Panc1 (cell line): ENCODE data around the gene EXTL1. TPM values are rescaled to one million over a fixed set of nuclear protein-coding genes. Genes with fewer than 3 reads are reported as not detected.

ENCODE experiments used
- ATAC-seq: fragments of 200-7000 bp; cut with Tn5 transposase; 2 replicates; pipeline ENCODE4 v1.9.1; 2020; ENCODE audit warnings: mild to moderate bottlenecking, moderate library complexity
- BruUV-seq: library from RNA; stranded (reverse); fragments of 400-500 nt; replicated peaks from 2 replicates; lab custom pipeline; 2021; lab: Mats Ljungman, UMichigan
- CTCF ChIA-PET: fragments of 300-600 bp; sonication (Branson Sonifier 250); formaldehyde crosslinking; loops from one replicate; lab custom pipeline; 2022; ENCODE audit warnings: antibody characterized with exemption; lab: Charles Lee
- POLR2A ChIA-PET: fragments of 300-600 bp; sonication (Branson Sonifier 250); formaldehyde crosslinking; loops from one replicate; lab custom pipeline; 2022; ENCODE audit warnings: antibody characterized with exemption; lab: Charles Lee
- DNase-seq: peaks from one replicate; pipeline ENCODE4 v3.0.0-alpha.2; 2010; ENCODE audit warnings: low read depth, low spot score
- H3K27ac ChIP-seq: 2 replicates; pipeline ENCODE4 v1.5.1; 2011; ENCODE audit warnings: mild to moderate bottlenecking, low read length, inconsistent platforms
- H3K27me3 ChIP-seq: fragments of 200-500 bp; sonication (Bioruptor generic); 2 replicates; pipeline ENCODE4 v1.6.0; 2014; ENCODE audit warnings: low read length, inconsistent platforms; ENCODE audit not compliant: control insufficient read depth, insufficient read depth
- H3K36me3 ChIP-seq: fragments of 200-500 bp; sonication (Bioruptor generic); 2 replicates; pipeline ENCODE4 v1.5.1; 2014; ENCODE audit warnings: inconsistent platforms, mild to moderate bottlenecking, low read length, moderate library complexity; ENCODE audit not compliant: control insufficient read depth, insufficient read depth
- H3K4me1 ChIP-seq: 2 replicates; pipeline ENCODE4 v1.5.1; 2011; ENCODE audit warnings: inconsistent platforms, mild to moderate bottlenecking, low read length, moderate library complexity; ENCODE audit not compliant: control insufficient read depth, insufficient read depth
- H3K4me3 ChIP-seq, 2 experiments: 2 replicates each; pipeline ENCODE4 v1.5.1; 2011 to 2012; ENCODE audit warnings: low read depth in 2 of 2, low read length in 2 of 2, mild to moderate bottlenecking in 2 of 2, inconsistent platforms in 1 of 2, moderate library complexity in 1 of 2
- H3K9me3 ChIP-seq: fragments of 200-500 bp; sonication (Bioruptor generic); 2 replicates; pipeline ENCODE4 v1.5.1; 2014; ENCODE audit warnings: low read depth, mild to moderate bottlenecking, inconsistent platforms, low read length, moderate library complexity; ENCODE audit not compliant: control insufficient read depth, insufficient read depth
- CTCF ChIP-seq: fragments of 450-650 bp; IDR thresholded peaks from 2 replicates; pipeline ENCODE4 v1.5.1; 2017; ENCODE audit warnings: mild to moderate bottlenecking
- POLR2AphosphoS5 ChIP-seq: IDR thresholded peaks from 2 replicates; pipeline ENCODE4 v1.6.1; 2012; ENCODE audit warnings: mild to moderate bottlenecking, low read depth, low read length, moderate library complexity
- REST ChIP-seq, 2 experiments: IDR thresholded peaks; 2 replicates each; pipeline ENCODE4 v1.6.1; 2011 to 2012; ENCODE audit warnings: low read depth in 2 of 2, control low read depth in 1 of 2, low read length in 1 of 2, mild to moderate bottlenecking in 1 of 2, moderate library complexity in 1 of 2; ENCODE audit not compliant: insufficient read depth in 1 of 2
- SIN3A ChIP-seq: IDR thresholded peaks from 2 replicates; pipeline ENCODE4 v1.6.1; 2012; ENCODE audit warnings: low read depth, mild to moderate bottlenecking, low read length, moderate library complexity, borderline replicate concordance; ENCODE audit not compliant: insufficient read depth
- TCF7L2 ChIP-seq: IDR thresholded peaks from 2 replicates; pipeline ENCODE4 v1.6.1; 2011; ENCODE audit warnings: mild to moderate bottlenecking, low read depth, low read length, inconsistent platforms
- in situ Hi-C: cut with HindIII; loops from 2 replicates; pipeline ENCODE4 v1.10.0; 2016; ENCODE audit warnings: low sequenced_read_pairs, low pct_unique_long_range_greater_than_20kb
- intact Hi-C: fragments of 100-400 bp; cut with micrococcal nuclease; formaldehyde crosslinking; loops from one replicate; pipeline ENCODE4 v1.10.0; 2022; ENCODE audit not compliant: unreplicated experiment
- total RNA-seq: library from RNA; stranded (reverse); gene quantifications from one replicate; pipeline ENCODE4 v1.2.1, GENCODE V29; 2021; ENCODE audit not compliant: unreplicated experiment

The EXTL1 gene
- total RNA-seq, 1 experiment from 2014 or later = 0.10 TPM

- POLR2A ChIA-PET = no interaction called here
- TF ChIP-seq POLR2AphosphoS5 (no peak), SIN3A (no peak), TCF7L2 (no peak), CTCF (no peak), REST (IDR thresholded peaks at IDR 0.05; ENCODE audit: insufficient read depth in 1 of 2, low read depth in 2 of 2, low read length in 1 of 2) (no peak)
- ATAC-seq (no peak), DNase-seq (no peak)
- Histone ChIP-seq H3K27ac (no peak overlapping the region), H3K27me3 (no peaks in the 10 kb centered on the region), H3K4me3 (no peak overlapping the region), H3K4me1 (peaks cover 3% of the 10 kb centered on the region; the same call in 1 of the 2 replicates), H3K9me3 (no peaks in the 10 kb centered on the region), H3K36me3 (no peaks in the 10 kb centered on the region)
- intact Hi-C loops = no loop called here
- no TSS peak for BruUV-seq
- in situ Hi-C loops = no loop called here
- CTCF ChIA-PET = no interaction called here
These were observed 33.6 kb upstream of the EXTL1 start for GRCh38 chr1:25987951-25988350.

- POLR2A ChIA-PET = no interaction called here
- Histone ChIP-seq H3K4me3 (no peak overlapping the region), H3K9me3 (no peaks in the 10 kb centered on the region), H3K36me3 (no peaks in the 10 kb centered on the region), H3K4me1 (peaks cover 3% of the 10 kb centered on the region; the same call in 1 of the 2 replicates), H3K27me3 (no peaks in the 10 kb centered on the region), H3K27ac (no peak overlapping the region)
- DNase-seq (no peak), ATAC-seq (no peak)
- BruUV-seq = no TSS peak
- TF ChIP-seq POLR2AphosphoS5 (no peak), REST (IDR thresholded peaks at IDR 0.05; ENCODE audit: insufficient read depth in 1 of 2, low read depth in 2 of 2, low read length in 1 of 2) (no peak), TCF7L2 (no peak), SIN3A (no peak), CTCF (no peak)
- in situ Hi-C loops (no loop called here), intact Hi-C loops (loop anchor here (10.0 kb wide), 1 partner anchor 155 kb away; no protein-coding TSS in a partner anchor)
- CTCF ChIA-PET = no interaction called here
These were observed 31.9 kb upstream of the EXTL1 start for GRCh38 chr1:25989440-25990234.
